Measurements from ENCODE around the gene ATXN10.
"Not testable (repeated sequence)": the region's sequence is repeated elsewhere in the genome, so short reads cannot be mapped to it uniquely, and the experiment has no call there.

Gene ATXN10

DNA sequence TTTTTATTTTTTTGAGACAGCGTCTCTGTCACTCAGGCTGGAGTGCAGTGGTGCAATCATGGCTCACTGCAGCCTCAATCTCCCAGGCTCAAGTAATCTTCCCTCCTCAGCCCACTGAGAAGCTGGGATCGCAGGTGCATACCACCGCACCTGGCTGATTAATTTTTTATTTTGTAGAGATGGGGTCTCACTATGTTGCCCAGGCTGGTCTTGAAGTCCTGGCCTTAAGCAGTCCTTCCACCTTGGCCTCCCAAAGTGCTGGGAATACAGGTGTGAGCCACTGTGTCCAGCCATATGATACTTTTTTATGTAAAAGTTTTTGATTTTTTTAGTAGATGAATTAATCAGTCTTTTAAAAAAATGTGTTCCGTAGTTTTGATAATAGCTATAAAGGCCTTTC, 42.8 kb downstream of the ATXN10 start:
- not testable (repeated sequence) for DNase-seq

DNA sequence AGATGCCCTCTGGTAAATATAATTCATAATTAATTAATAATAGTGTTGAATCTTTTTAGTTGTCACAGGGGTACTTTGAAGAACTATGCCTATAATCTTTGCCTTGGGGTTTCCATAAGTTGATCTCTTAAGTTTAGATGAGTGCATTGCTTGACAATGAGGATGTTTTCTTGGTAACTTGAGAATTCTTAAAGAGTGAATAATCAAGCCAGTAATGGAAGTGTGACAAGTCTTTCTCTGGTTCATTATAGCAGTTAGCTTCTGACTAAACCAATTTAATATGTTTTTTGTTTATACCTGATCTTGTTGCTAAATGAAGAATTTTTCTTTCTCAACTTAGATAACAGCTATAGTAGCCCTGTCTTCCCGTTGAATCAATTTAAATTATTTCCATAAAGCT, 46.2 kb downstream of the ATXN10 start:
- DNase-seq = no peak

DNA sequence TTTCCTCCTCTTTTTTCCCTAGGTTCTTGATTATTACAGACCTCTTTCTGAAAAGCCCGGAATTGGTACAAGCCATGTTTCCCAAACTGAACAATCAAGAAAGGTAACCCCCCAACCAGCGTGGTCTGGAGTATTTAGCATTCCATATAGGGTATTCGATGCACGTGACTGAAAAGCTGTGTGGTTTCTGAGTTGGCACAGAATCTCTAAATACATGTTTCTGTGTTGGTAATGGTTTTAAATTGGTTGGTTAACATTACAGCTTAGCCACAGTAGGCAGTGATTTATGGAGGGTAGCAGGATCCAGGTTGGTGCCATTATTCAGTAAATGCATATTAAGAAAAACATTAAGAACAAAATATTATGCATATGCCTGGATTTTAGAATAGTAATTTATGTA, 46.8 kb downstream of the ATXN10 start:
- no peak for DNase-seq

DNA sequence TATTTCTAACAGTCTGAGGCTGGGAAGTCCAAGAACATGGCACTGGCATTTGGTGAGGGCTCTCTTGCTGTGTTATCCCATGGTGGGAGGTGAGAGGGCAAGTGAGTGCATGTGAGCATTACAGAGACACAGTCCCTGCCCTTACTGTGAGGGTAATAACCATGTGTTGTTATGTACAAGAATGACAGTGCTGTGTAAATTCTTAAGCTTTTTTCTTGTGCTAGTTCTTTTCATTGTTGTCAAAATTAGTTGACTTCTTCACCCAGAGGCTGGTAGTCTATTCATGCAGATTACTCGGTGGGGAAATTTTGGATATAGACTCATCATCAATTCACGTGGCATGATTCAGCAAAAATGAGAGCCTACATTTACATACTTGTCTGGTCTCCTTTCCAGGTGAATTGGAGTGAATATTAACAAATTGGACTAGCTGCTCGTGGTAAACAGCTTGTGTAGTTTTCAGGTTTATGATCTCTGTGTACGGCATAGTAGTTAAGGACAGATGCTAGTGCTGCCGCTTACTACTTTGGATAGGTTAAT, 49.3 kb downstream of the ATXN10 start:
- no peak for DNase-seq

DNA sequence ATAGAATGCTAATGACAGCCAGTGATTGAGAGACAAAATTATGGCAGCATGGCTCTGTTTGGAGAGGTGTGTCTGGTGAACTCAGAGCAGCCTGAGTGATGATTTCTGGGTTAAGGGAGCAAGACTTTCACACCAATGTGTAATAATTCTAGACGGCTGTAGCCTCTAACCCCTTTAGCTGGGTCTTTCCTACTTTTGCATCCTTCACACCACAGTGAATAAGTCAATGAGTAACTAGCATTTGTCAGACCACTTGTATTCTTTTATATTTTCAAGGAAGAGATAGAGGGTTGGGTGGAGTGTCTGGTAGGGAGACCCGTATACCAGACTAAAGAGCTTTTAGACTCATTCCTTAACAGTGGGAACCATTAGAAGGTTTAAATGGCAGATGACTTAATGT, 50.4 kb downstream of the ATXN10 start:
- no peak for DNase-seq

DNA sequence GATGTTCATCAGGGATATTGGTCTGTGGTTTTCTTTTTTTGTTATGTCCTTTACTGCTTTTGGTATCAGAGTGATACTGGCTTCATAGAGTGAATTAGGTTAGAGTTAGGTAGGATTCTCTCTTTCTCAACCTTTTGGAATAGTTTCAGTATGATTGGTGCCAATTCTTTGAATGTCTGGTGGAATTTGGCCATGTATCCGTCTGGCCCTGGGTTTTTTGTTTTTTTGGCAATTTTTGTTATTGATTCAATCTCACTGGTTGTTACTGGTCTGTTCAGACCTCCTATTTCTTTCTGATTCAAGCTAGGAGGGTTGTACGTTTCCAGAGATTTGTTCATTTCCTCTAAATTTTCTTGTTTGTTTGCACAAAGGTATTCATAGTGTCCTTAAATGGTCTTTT, 54.4 kb downstream of the ATXN10 start:
- no peak for DNase-seq

DNA sequence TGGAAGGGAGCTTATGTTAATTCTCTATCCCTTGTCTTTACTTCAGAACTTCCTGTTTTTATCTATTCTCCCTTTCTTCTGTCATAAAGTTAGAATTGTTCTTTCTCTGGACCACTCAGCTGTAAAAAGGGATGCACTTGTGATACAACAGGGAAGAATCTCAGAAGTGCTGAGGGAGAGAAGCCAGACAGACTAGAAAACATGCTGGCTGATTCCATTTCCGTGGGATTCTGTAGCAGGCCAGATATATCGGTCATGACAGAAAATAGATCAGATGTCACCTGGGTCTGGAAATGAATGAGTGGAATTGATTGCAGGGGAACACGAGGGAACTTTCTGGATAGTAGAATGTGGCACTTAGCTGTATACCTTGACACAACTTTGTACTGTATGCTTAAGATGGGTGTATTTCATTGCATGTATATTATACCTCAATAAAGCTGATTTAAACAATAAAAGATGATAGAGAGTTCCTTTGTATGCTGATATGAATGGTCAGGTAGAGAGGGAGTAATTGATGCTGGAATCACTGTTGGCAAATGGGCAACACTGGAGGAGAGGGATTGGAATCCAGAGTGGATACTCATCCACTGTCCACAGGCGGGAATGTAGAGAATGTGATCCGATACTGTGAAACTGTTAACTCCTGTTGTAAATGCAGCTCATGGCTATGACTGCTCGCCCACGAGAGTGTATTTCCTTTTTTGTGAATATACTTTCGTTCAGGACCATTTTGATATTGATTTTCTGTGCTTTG, 59.6 kb downstream of the ATXN10 start:
- DNase-seq = no peak

DNA sequence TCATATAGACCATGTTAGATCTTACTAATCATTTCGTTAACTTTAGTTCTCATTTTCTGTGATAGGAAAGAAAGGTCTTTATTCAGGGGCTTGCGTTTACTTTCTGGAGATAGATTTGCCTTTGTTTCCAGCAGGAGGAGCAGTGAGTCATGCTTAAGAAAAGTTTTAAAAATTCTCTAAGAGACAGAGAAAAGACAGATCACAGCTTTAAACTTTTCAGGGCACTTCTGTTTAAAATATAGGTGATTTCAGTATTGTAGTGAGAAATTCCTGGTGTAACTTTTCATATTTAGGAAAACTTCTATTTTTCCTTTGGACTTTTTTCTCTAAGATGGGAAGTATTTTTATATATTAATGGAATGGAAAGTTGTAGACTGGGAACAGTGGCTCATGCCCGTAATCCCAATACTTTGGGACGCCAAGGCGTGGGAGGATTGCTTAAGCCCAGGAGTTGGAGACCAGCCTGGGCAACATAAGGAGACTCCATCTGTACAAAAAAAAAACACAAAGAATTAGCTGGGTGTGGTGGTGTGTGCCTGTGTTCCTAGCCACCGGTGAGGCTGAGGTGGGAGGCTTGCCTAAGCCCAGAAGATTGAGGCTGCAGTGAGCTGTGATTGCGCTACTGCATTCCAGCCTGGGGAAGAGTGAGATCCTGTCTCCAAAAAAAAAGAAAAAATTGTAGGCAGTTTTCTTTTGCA, 60.3 kb downstream of the ATXN10 start:
- DNase-seq = no peak

DNA sequence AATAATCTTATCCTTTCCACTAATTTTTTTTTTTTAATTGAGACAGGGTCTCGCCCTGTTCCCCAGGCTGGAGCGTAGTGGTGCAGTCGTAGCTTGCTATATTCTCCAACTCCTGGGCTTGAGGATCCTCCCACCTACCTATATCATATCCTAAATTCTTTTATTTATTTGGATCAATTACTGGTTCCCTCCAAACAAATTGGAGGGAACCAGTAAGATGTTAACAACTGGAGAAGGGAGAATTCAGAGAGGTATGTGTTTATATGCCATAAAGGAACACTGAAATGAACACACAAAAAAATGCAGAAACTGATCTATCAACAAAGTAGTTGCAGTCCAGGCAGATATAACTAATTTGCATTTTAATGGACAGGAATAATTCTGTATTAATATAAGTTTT, 63.6 kb downstream of the ATXN10 start:
- no peak for DNase-seq

DNA sequence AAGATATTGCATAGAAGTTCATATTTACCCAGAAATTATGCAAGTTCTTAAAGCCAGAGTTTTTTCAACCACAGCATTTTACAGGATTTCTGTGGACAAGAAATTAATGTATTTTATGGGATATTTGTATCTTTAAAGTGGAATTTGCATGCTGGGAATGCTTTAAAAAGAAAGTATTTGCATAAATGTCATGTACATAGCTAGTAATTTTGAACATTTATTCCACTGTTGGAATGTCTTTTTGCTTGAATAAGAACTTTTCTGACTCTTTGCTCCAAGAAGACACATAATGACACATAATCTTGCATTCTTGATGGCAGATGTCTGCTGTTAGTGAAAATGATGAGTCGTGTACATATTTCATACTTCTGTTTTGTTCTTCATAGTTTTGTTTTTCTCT, 66.6 kb downstream of the ATXN10 start:
- no peak for DNase-seq

DNA sequence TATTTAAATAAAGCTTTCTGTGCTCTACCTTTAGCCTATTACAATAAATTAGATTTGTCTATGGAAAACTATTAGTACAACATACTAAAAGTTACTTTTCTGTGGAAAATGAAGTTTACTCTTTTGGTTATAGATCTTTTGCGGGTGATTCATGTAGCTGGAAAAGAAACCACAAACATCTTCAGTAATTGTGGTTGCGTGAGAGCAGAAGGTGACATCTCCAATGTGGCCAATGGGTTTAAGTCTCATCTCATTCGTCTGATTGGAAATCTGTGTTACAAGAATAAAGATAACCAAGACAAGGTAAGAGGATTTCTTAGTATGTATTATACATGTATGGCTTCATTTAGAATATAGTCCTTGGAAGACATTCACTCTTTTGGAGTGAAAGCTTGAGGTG, 68.6 kb downstream of the ATXN10 start:
- no peak for DNase-seq

DNA sequence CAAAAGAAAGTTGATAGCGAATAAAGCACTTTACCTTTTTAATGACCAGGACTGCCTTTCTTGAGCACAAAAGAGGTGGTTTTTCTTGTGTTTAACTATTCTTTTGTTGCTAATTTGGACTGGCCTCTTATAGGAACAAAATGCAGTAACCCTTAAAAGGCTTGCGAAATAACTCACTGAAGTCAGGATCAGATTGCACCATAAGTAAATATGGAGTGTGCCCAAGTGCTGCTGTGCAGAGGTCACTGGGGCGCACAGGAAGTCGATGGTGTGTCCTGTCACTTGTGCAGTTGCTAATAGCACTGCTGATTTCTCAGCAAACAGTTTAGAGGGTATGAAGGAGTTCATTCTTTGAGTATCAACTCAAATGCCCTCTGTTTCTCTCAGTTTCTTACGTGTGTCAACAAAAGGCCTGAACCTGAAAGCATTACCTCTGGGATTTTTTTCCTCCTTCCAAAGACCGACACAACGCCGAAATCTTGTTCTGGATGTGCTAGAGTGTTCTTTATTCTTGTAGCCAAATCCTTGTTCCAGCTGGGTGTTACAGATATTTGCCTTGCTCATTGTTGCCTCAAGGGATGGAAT, 71.3 kb downstream of the ATXN10 start:
- no peak for DNase-seq

DNA sequence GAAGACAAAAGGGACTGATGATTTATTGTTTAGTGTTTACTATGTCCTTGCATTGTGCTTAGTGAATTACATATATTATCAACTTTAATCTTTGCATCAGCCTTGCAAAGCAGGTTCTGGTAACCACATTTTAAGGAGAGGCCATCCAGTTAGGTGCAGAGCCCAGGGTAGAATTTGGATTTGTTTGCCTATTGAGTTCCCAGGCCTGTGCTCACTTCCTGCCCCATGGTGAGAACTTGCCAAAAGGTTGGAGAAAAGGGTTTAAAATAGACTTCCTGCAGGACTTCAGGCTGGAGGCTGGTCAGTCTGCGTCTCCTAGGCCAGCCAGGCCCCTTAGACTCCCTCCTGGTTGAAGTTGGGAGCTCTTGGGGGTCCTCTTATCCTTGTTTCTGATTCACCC, 72.1 kb downstream of the ATXN10 start:
- DNase-seq = no peak

DNA sequence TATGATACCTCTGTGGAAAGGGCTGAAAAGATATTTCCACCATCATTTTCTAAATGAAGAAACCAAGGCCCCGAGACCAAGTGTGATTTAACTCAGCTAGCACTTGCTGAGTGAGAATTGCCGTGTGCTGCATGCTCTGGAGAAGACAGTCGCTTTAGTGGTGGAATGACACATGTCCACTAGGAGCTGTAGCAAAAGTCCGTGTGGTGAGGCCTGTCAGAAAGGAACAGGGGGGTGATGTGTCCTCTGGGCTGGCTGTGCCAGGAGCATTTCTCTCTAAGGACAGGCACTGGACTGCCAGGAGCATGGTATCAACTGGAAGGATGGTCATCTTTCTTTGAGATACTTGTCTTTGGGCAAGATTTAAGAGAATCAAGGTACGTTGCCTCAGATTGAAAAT, 72.8 kb downstream of the ATXN10 start:
- no peak for DNase-seq

DNA sequence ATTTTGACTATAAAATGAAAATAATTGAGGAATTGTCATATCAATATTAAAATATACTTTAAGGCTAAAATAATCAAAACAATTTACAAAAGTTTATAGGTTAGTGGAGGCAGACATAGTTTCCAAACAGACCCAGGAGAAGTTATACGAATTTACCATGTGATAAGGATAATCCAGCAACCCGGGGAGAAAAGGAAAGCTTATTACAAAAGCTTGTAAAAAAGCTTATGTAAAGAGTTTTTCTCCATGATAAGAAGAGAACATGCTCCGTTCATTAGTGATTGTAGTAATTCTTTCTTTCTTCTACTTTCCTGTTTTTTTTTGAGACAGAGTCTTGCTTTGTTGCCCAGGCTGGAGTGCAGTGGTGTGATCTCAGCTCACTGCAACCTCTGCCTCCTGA, 79.0 kb downstream of the ATXN10 start:
- no peak for DNase-seq

DNA sequence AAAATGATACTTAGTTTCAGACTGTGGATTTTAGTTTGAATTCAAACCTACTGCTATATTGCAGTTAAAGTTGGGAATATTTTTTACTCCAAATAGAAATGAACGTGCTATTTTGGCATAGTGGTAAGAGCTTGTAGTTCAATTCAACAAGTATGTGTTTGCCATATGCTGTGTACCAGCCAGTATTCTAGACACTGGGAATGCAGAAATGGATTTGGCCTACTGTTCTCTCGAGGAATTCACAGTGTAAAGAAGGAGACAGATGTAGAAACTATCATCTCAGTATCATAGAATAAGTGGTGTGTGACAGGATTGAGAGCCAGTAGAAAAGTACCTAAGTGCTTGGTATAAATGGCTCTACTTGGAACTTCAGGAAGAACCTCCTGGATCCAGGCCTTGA, 80.4 kb downstream of the ATXN10 start:
- no peak for DNase-seq

DNA sequence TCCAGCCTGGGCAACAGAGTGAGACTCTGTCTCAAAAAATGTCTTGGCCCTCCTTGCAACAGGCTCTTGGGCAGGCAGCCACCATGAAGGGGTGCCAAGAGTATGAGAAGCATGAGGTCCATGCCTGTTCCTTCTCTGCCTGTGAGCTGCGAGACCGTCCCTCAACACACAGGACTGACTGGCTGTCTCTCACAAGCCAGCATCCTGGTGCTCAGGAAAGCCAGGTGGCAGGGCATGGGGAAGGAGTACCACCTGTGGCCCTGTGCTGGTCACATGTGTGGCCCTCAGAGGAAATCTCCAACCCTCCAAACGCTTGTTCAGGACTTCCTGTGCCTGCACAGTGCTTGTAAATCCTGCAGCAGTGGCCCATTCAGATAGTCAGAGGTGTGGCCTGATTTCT, 83.2 kb downstream of the ATXN10 start:
- DNase-seq = no peak

DNA sequence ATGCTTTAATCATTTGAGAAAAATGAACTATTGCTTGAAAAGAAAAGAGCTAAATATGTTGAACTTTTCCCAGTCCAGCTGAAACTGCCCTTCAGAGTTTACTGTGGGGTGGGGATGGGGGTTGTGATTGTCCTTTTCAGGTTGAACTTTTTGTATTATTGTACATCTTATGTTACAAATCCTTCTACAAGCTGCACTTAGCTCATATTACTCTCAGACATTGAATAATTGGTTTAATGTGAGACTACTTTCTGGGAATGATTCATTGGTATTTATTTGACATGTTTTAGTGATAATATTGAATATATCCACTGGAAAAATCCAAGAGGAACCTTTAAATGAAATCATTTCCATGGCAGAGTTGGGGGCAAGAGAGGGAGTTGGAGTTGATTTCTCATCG, 84.9 kb downstream of the ATXN10 start:
- no peak for DNase-seq

DNA sequence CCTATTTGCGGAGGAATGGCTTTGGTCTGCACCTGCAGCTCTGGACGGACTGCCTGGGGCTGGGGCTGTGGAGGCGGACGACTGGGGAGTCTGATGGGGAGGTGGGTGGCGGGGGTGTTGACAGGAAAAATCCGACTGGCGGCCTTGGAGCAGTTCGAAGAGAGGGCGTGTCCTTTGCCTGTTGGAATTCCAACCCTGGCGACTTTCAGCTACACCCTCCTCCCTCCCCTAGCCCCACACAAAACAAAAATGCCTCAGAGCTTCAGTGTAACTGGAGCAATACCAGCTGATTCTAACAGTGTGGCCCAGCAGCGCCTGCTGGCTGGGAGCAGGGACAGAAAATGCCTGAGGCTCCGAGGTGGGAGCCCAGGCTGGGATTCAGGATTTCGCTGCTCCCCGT, 85.4 kb downstream of the ATXN10 start:
- DNase-seq = no peak

DNA sequence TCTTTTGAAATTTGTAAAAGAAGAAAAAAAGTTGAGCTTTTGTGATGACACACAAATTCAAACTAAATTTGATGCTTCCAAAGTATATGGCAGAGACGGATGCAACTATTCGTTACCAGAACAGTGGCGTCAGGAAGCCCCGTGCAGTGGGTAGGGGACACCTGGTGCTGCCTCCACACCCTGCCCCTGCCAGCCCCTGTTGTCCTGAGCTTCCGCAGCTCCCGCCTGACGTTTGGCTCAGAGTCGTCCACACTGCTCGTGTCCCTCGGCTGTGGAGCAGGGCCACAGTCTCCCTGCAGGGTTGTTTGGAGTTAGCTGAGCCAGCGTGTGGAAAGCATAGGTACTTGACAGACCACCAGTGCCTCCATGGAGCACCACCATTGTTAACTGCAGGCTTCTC, 86.3 kb downstream of the ATXN10 start:
- DNase-seq = no peak

DNA sequence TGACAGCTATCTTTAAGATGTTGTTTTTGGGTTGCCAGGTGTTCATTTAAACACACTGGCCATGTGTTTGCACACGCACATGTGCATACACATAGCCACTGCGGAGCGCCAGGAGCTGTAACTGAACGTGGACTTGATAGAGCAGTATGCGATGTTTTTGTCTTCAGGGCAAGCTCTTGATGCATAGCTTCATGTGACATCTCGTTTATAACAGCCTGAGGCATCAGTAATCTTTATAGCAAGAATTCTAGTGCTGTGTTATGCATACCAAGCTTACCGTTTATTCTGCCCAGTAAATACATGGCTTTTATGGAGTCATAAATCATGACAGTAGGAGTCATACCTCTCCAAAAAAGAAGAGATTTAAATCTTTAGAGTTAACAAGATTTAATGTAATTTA, 87.0 kb downstream of the ATXN10 start:
- DNase-seq = no peak

DNA sequence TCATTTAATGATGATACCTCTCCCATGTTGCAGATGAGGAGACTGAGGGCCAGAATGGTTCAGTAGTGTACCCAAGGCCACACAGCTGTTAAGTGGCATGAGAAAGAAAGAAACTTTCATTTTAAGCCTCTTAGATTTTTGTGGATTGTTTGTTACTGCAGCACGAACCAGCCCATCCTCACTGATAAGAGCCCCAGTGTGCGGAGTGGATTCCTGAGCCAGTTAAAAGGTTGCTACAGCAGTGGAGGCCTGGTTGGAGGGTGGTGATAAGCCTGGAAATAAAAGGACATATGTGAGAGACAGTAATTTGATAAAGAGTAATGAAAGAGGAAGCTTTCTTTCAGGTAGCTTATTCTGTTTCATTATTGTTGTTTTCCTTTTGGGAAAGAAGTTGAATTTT, 89.0 kb downstream of the ATXN10 start:
- no peak for DNase-seq

DNA sequence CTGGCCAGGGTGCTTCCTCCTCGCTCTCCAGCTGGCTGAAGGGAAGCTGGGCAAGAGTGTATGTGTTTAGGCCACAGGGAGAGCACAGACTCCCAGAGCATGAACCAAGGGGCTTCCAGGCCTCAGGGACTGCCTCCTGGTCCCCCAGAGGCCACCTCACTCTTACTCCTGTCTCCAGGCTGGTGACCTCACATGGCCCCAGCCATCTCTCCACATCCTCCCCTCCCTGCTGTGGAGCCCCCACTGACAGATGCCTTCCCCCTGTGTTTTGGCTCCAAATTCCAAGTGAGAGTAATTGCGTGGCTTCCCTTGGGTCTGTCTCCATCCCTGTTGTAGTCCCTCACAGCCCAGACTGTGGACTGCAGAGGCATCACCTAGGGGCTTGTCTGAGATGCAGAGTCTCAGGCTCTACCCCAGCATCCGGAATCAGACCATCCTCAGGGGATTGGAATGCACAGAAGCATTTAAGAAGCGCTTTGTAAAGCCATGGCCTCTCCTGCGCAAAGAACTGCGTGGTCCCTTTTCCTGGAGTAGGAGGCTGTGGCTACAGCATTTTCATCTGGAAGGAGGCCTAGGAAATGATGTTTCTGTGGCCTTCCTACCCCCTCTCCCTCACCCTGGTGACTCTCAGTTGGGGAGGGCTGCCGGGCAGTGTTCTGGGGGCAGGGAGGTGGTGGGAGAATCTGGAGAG, 91.1 kb downstream of the ATXN10 start:
- no peak for DNase-seq

DNA sequence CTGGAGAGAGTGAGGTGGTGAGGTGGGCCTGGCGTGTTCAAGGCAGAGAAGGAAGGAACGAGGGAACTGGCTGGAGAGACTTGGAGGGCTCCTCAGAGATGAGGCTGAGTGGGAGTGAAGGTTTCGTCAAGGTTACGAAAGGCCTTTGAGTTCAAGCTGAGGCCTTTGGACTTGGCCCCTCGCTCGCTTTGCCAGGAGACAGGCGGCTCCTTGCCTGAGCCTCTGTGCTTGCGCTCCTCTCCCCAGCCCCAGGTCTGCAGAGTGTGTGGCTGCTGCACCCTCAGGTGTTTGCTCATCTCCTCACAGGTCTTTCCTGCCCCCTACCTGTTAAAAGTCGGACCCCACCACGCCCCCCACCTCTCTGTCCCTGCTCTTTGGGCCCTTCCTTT, 91.6 kb downstream of the ATXN10 start:
- DNase-seq = no peak

All from CD4-positive, alpha-beta T cell treated with Interferon alpha-2 for 1 hour (primary cell).